Neuronal stem cell (in vitro differentiated cells): ENCODE measurements around the gene C2CD3.
"Not testable (repeated sequence)": the region's sequence is repeated elsewhere in the genome, so short reads cannot be mapped to it uniquely, and the experiment has no call there.

ENCODE experiments used
- DNase-seq: peaks from one replicate; pipeline ENCODE4 v3.0.0-alpha.2; 2013; ENCODE audit warnings: low spot score
- H2AFZ ChIP-seq: one replicate; pipeline ENCODE4 v1.6.1; 2013; ENCODE audit warnings: mild to moderate bottlenecking, low read length, inconsistent platforms
- H2AK5ac ChIP-seq: 2 replicates; pipeline ENCODE4 v1.6.1; 2013; ENCODE audit warnings: low read depth, mild to moderate bottlenecking, inconsistent platforms, low read length, moderate library complexity, mixed read lengths
- H2BK120ac ChIP-seq: 2 replicates; pipeline ENCODE4 v1.6.1; 2013; ENCODE audit warnings: low read depth, mild to moderate bottlenecking, inconsistent platforms, low read length, moderate library complexity, mixed read lengths
- H2BK12ac ChIP-seq: one replicate; pipeline ENCODE4 v1.6.1; 2013; ENCODE audit warnings: low read length, inconsistent platforms
- H2BK15ac ChIP-seq: 2 replicates; pipeline ENCODE4 v1.6.1; 2013; ENCODE audit warnings: mild to moderate bottlenecking, low read length, inconsistent platforms, mixed read lengths
- H2BK5ac ChIP-seq: one replicate; pipeline ENCODE4 v1.6.1; 2013; ENCODE audit warnings: inconsistent platforms, mild to moderate bottlenecking, low read length, moderate library complexity
- H3K14ac ChIP-seq: one replicate; pipeline ENCODE4 v1.6.1; 2013; ENCODE audit warnings: low read length, inconsistent platforms
- H3K18ac ChIP-seq: 2 replicates; pipeline ENCODE4 v1.6.1; 2013; ENCODE audit warnings: low read length, inconsistent platforms
- H3K23ac ChIP-seq: 2 replicates; pipeline ENCODE4 v1.6.1; 2013; ENCODE audit warnings: low read depth, mild to moderate bottlenecking, mixed read lengths, low read length, inconsistent platforms; ENCODE audit not compliant: poor library complexity
- H3K27ac ChIP-seq: replicated peaks from 3 replicates; pipeline ENCODE4 v1.5.1; 2013; ENCODE audit warnings: low read length, inconsistent platforms
- H3K27me3 ChIP-seq, 3 experiments: 2 replicates each; pipeline ENCODE4 v1.6.1; 2013; ENCODE audit warnings: low read length in 3 of 3, mild to moderate bottlenecking in 2 of 3, inconsistent platforms in 1 of 3, low read depth in 1 of 3, mixed read lengths in 1 of 3, moderate library complexity in 1 of 3; ENCODE audit not compliant: control insufficient read depth in 3 of 3, insufficient read depth in 3 of 3
- H3K36me3 ChIP-seq, 2 donors: replicated peaks in 1 of 2; 2 replicates each; pipeline ENCODE4 v1.6.1; 2013; ENCODE audit warnings: low read length in 2 of 2; ENCODE audit not compliant: control insufficient read depth in 2 of 2, insufficient read depth in 2 of 2
- H3K4ac ChIP-seq: 2 replicates; pipeline ENCODE4 v1.6.1; 2013; ENCODE audit warnings: inconsistent platforms, mild to moderate bottlenecking, low read length, moderate library complexity
- H3K4me1 ChIP-seq, 2 donors: 1 replicate in 1 of 2; 2 replicates in 1 of 2; pipeline ENCODE4 v1.6.1; 2013; ENCODE audit warnings: low read length in 2 of 2, low read depth in 1 of 2; ENCODE audit not compliant: control insufficient read depth in 2 of 2, insufficient read depth in 1 of 2
- H3K4me2 ChIP-seq: one replicate; pipeline ENCODE4 v1.6.1; 2013; ENCODE audit warnings: mild to moderate bottlenecking, low read length, inconsistent platforms; ENCODE audit not compliant: insufficient read depth, poor library complexity, severe bottlenecking
- H3K4me3 ChIP-seq, 2 donors: 2 replicates each; pipeline ENCODE4 v1.5.1; 2013; ENCODE audit warnings: low read length in 2 of 2, mild to moderate bottlenecking in 2 of 2, inconsistent platforms in 1 of 2, moderate library complexity in 1 of 2
- H3K79me1 ChIP-seq: one replicate; pipeline ENCODE4 v1.6.1; 2013; ENCODE audit warnings: low read depth, mild to moderate bottlenecking, inconsistent platforms, low read length, moderate library complexity
- H3K9ac ChIP-seq: one replicate; pipeline ENCODE4 v1.6.1; 2013; ENCODE audit warnings: mild to moderate bottlenecking, low read depth, low read length, inconsistent platforms; ENCODE audit not compliant: poor library complexity
- H3K9me3 ChIP-seq, 2 donors: replicated peaks in 1 of 2; 2 replicates each; pipeline versions ENCODE3 to v1.6.1; 2013; ENCODE audit warnings: low read length in 2 of 2, mild to moderate bottlenecking in 2 of 2, inconsistent platforms in 1 of 2, low read depth in 1 of 2, mixed read lengths in 1 of 2, moderate library complexity in 1 of 2; ENCODE audit not compliant: control insufficient read depth in 2 of 2, insufficient read depth in 1 of 2
- H4K8ac ChIP-seq: one replicate; pipeline ENCODE4 v1.6.1; 2013; ENCODE audit warnings: low read depth, mild to moderate bottlenecking, inconsistent platforms, low read length, moderate library complexity
- H4K91ac ChIP-seq: one replicate; pipeline ENCODE4 v1.6.1; 2013; ENCODE audit warnings: low read length, low read depth, mild to moderate bottlenecking, inconsistent platforms; ENCODE audit not compliant: poor library complexity
- WGBS, 2 donors: extraction: QIAGEN DNeasy Blood & Tissue Kit; methylation state at CpG; one replicate each; pipeline ENCODE4 v1.1.7; 2013; ENCODE audit warnings: missing lambda C conversion rate in 2 of 2, mixed read lengths in 1 of 2; ENCODE audit not compliant: insufficient read length in 2 of 2, insufficient replicate concordance in 1 of 2; ENCODE audit errors: extremely low coverage in 2 of 2; 5-methylcytosine and 5-hydroxymethylcytosine counted together

The C2CD3 gene

GRCh38 chr11:74065534-74065933 lies 105.3 kb downstream of the C2CD3 start:
- not testable (repeated sequence) for H2AK5ac ChIP-seq, H4K91ac ChIP-seq, H3K14ac ChIP-seq

GRCh38 chr11:74063628-74064027 lies 107.2 kb downstream of the C2CD3 start:
- not testable (repeated sequence) for H3K79me1 ChIP-seq, H4K8ac ChIP-seq, H2AK5ac ChIP-seq, H2BK120ac ChIP-seq, H3K4me1 ChIP-seq, H3K9me3 ChIP-seq, H2AFZ ChIP-seq, DNase-seq, H3K9ac ChIP-seq, H3K27me3 ChIP-seq, H3K4me2 ChIP-seq, H2BK5ac ChIP-seq, H3K18ac ChIP-seq, H4K91ac ChIP-seq, H3K27ac ChIP-seq, H2BK15ac ChIP-seq, H3K14ac ChIP-seq, H2BK12ac ChIP-seq, H3K23ac ChIP-seq, H3K4ac ChIP-seq, H3K4me3 ChIP-seq
- peaks cover 5 to 28% of the 10 kb centered on the region in 2 donors for H3K36me3 ChIP-seq
- WGBS, 2 donors = no CpG with 5 or more reads among the region's 1 CpG

More at GRCh38 chr11:74065534-74065933, 105.3 kb downstream of the C2CD3 start:
- not testable (repeated sequence) for H2BK12ac ChIP-seq, DNase-seq, H3K9me3 ChIP-seq, H2BK15ac ChIP-seq, H2BK5ac ChIP-seq, H3K18ac ChIP-seq, H3K27ac ChIP-seq, H2BK120ac ChIP-seq, H3K27me3 ChIP-seq, H3K4me3 ChIP-seq, H4K8ac ChIP-seq, H3K23ac ChIP-seq, H3K9ac ChIP-seq, H2AFZ ChIP-seq, H3K4me2 ChIP-seq, H3K4ac ChIP-seq, H3K79me1 ChIP-seq, H3K4me1 ChIP-seq
- no CpG with 5 or more reads among the region's 3 CpGs for WGBS, 2 donors
- peaks cover 3 to 34% of the 10 kb centered on the region in 2 donors for H3K36me3 ChIP-seq

- H3K9ac ChIP-seq, H2BK15ac ChIP-seq, H2BK5ac ChIP-seq, H3K79me1 ChIP-seq, H3K27me3 ChIP-seq, H3K9me3 ChIP-seq, H3K4me1 ChIP-seq, H3K18ac ChIP-seq, DNase-seq, H3K4me2 ChIP-seq, H3K27ac ChIP-seq, H3K14ac ChIP-seq, H4K91ac ChIP-seq, H3K4ac ChIP-seq, H2AFZ ChIP-seq, H4K8ac ChIP-seq, H2BK12ac ChIP-seq, H2BK120ac ChIP-seq, H3K23ac ChIP-seq, H2AK5ac ChIP-seq, H3K4me3 ChIP-seq: not testable (repeated sequence)
- H3K36me3 ChIP-seq = peaks cover 3 to 30% of the 10 kb centered on the region in 2 donors
- WGBS, 2 donors = no CpG with 5 or more reads among the region's 4 CpGs
These were observed 109.2 kb downstream of the C2CD3 start for GRCh38 chr11:74061599-74061998.

- Histone ChIP-seq H2AK5ac (no peak overlapping the region), H3K4me1 (no peaks in the 10 kb centered on the region), H2AFZ (no peak overlapping the region), H3K79me1 (no peaks in the 10 kb centered on the region), H3K9me3 (no peaks in the 10 kb centered on the region), H3K9ac (no peak overlapping the region), H3K27me3 (no peaks in the 10 kb centered on the region), H3K14ac (no peak overlapping the region), H3K4ac (no peak overlapping the region), H4K91ac (no peak overlapping the region), H3K36me3 (peaks cover 3 to 65% of the 10 kb centered on the region in 2 donors), H3K4me3 (no peak overlapping the region), H3K27ac (no peak overlapping the region), H3K4me2 (no peak overlapping the region), H2BK15ac (no peak overlapping the region), H4K8ac (no peak overlapping the region), H3K23ac (no peak overlapping the region), H2BK120ac (no peak overlapping the region), H2BK5ac (no peak overlapping the region), H3K18ac (no peak overlapping the region), H2BK12ac (no peak overlapping the region)
- no CpG with 5 or more reads among the region's 8 CpGs for WGBS, 2 donors
- no peak for DNase-seq
These were observed 113.3 kb downstream of the C2CD3 start for GRCh38 chr11:74057249-74058151.
